Erythroblast (primary cell): ENCODE measurements around the gene EXOC6.

Source experiments
- GATA1 ChIP-seq: IDR thresholded peaks from 2 replicates; pipeline ENCODE4 v1.6.1; 2011; ENCODE audit warnings: low read depth, mild to moderate bottlenecking, control low read depth, low read length, moderate library complexity
- POLR2A ChIP-seq: IDR thresholded peaks from 2 replicates; pipeline ENCODE4 v1.6.1; 2011; ENCODE audit warnings: mild to moderate bottlenecking, low read length

DNA sequence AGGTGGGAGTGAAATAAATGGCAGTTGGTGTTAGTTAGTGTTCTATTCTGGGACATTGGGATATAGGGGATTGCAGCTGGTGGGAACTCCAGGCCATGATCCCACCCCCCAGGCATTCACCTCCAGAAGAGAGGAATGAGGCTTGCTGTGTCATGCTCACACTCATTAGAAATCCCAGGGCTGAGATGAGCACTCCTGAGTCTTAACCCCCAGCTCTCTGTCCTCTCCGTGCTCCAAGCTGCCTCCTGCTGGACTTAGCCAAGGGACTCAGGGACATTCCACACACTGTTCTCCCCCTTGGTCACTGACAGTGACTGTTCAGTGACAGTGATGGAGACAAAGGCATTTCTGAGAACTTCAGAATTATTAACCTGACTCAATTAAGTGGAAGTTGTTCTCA is 246.9 kb downstream of the EXOC6 start:
- no peak for TF ChIP-seq POLR2A
- TF ChIP-seq GATA1, result no peak
